PFSK-1 (cell line): Measurements from ENCODE around the gene TBX1.

Experiments used
- POLR2AphosphoS5 ChIP-seq: IDR thresholded peaks from 2 replicates; pipeline ENCODE4 v1.6.1; 2012; ENCODE audit warnings: low read depth, mild to moderate bottlenecking, control low read depth, low read length, moderate library complexity
- TF ChIP-seq, protein P1 (sequence below), 2 experiments: IDR thresholded peaks; 2 replicates each; pipeline versions ENCODE4 v1.6.1 to v1.8.0; 2011 to 2012; ENCODE audit warnings: low read depth in 2 of 2, low read length in 2 of 2, control low read depth in 1 of 2, inconsistent platforms in 1 of 2, mild to moderate bottlenecking in 1 of 2, moderate library complexity in 1 of 2; ENCODE audit not compliant: insufficient read depth in 1 of 2

DNA sequence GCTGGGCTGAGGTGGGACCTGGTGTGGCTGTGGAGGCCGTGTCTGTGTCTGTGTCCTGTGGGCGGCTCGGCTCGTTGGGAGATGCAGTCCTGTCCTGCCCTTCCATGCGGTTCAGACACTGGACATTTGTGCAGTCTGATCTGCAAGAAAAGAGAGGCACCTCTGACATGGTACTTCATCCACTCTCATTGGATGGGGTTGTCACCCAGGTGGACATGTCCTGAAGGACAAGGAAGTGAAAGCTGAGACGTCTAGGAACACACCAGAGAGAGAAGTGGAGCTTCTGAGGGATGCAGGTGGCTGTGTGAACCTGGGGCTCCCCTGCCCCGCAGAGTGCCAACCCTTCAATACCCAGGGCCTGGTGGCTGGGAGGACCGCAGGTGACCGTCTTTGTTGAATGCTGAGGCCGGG is 18.4 kb downstream of the TBX1 start:
- TF ChIP-seq, protein P1, sequence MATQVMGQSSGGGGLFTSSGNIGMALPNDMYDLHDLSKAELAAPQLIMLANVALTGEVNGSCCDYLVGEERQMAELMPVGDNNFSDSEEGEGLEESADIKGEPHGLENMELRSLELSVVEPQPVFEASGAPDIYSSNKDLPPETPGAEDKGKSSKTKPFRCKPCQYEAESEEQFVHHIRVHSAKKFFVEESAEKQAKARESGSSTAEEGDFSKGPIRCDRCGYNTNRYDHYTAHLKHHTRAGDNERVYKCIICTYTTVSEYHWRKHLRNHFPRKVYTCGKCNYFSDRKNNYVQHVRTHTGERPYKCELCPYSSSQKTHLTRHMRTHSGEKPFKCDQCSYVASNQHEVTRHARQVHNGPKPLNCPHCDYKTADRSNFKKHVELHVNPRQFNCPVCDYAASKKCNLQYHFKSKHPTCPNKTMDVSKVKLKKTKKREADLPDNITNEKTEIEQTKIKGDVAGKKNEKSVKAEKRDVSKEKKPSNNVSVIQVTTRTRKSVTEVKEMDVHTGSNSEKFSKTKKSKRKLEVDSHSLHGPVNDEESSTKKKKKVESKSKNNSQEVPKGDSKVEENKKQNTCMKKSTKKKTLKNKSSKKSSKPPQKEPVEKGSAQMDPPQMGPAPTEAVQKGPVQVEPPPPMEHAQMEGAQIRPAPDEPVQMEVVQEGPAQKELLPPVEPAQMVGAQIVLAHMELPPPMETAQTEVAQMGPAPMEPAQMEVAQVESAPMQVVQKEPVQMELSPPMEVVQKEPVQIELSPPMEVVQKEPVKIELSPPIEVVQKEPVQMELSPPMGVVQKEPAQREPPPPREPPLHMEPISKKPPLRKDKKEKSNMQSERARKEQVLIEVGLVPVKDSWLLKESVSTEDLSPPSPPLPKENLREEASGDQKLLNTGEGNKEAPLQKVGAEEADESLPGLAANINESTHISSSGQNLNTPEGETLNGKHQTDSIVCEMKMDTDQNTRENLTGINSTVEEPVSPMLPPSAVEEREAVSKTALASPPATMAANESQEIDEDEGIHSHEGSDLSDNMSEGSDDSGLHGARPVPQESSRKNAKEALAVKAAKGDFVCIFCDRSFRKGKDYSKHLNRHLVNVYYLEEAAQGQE (IDR thresholded peaks at IDR 0.05; ENCODE audit: insufficient read depth in 1 of 2, low read depth in 2 of 2, low read length in 2 of 2): no peak
- TF ChIP-seq POLR2AphosphoS5: no peak
